Measurements from ENCODE around the gene LRP1. TPM values are rescaled to one million over a fixed set of nuclear protein-coding genes. Genes with fewer than 3 reads are reported as not detected.

Gene LRP1
- polyA plus RNA-seq, 1 donor (not counting 4 experiments of a cell fraction or from before 2014, with no cell fraction given) = 4.9 TPM

GRCh38 chr12:57260366-57260765 lies 132.1 kb downstream of the LRP1 start:
- Histone ChIP-seq H3K9ac (ENCODE audit: control insufficient read depth, extremely low read depth, insufficient read depth, low read length) (no peak overlapping the region), H2AFZ (ENCODE audit: control insufficient read depth, low read length) (no peak overlapping the region), H3K36me3 (ENCODE audit: control insufficient read depth in 2 of 2, extremely low read depth in 1 of 2, insufficient read depth in 2 of 2, low read length in 2 of 2) (peaks cover 25% of the 10 kb centered on the region in 2 experiments), H3K4me3 (ENCODE audit: control insufficient read depth in 2 of 3, extremely low read depth in 1 of 3, insufficient read depth in 2 of 3, low read depth in 1 of 3, low read length in 3 of 3) (no peak overlapping the region), H3K9me1 (ENCODE audit: control insufficient read depth, extremely low read depth, insufficient read depth, low read length) (no peaks in the 10 kb centered on the region), H3K27ac (ENCODE audit: control insufficient read depth, insufficient read depth, low read length) (no peak overlapping the region), H4K20me1 (ENCODE audit: control insufficient read depth, extremely low read depth, insufficient read depth, low read length) (no peaks in the 10 kb centered on the region), H3K4me1 (ENCODE audit: control insufficient read depth, extremely low read depth, insufficient read depth, low read length) (no peaks in the 10 kb centered on the region), H3K4me2 (ENCODE audit: control insufficient read depth, extremely low read depth, insufficient read depth, low read depth, low read length) (no peak overlapping the region), H3K79me2 (ENCODE audit: control insufficient read depth, insufficient read depth, low read length) (no peaks in the 10 kb centered on the region), H3K9me3 (ENCODE audit: control insufficient read depth, low read depth, low read length) (no peaks in the 10 kb centered on the region), H3K27me3 (ENCODE audit: control insufficient read depth, extremely low read depth, insufficient read depth, low read length) (no peaks in the 10 kb centered on the region)
- FAIRE-seq (no peak), DNase-seq (ENCODE audit: low read depth, low spot score) (no peak)
- TF ChIP-seq CTCF (optimal IDR thresholded peaks at IDR 0.05 in 1 of 3, IDR thresholded peaks at IDR 0.05 in 1 of 3, conservative IDR thresholded peaks at IDR 0.05 in 1 of 3; ENCODE audit: extremely low read depth in 1 of 3, insufficient read depth in 2 of 3, low read length in 3 of 3) (no peak), EZH2 (IDR thresholded peaks at IDR 0.05; ENCODE audit: low read length) (no peak)
- dilution Hi-C loops (cut with MboI; ENCODE audit: extremely low pct_ligation_motif_present, low sequenced_read_pairs) = no loop called here

GRCh38 chr12:57261428-57261865 lies 133.2 kb downstream of the LRP1 start:
- no peaks in the 10 kb centered on the region for H4K20me1 ChIP-seq (ENCODE audit: control insufficient read depth, extremely low read depth, insufficient read depth, low read length)
- no peak overlapping the region for H3K9ac ChIP-seq (ENCODE audit: control insufficient read depth, extremely low read depth, insufficient read depth, low read length)
- FAIRE-seq (no peak), DNase-seq (ENCODE audit: low read depth, low spot score) (no peak)
- no peaks in the 10 kb centered on the region for H3K9me3 ChIP-seq (ENCODE audit: control insufficient read depth, low read depth, low read length)
- TF ChIP-seq CTCF (optimal IDR thresholded peaks at IDR 0.05 in 1 of 3, IDR thresholded peaks at IDR 0.05 in 1 of 3, conservative IDR thresholded peaks at IDR 0.05 in 1 of 3; ENCODE audit: extremely low read depth in 1 of 3, insufficient read depth in 2 of 3, low read length in 3 of 3) = no peak
- no peaks in the 10 kb centered on the region for H3K9me1 ChIP-seq (ENCODE audit: control insufficient read depth, extremely low read depth, insufficient read depth, low read length)
- H3K27me3 ChIP-seq (ENCODE audit: control insufficient read depth, extremely low read depth, insufficient read depth, low read length) = no peaks in the 10 kb centered on the region
- H3K27ac ChIP-seq (ENCODE audit: control insufficient read depth, insufficient read depth, low read length) = no peak overlapping the region
- H3K36me3 ChIP-seq (ENCODE audit: control insufficient read depth in 2 of 2, extremely low read depth in 1 of 2, insufficient read depth in 2 of 2, low read length in 2 of 2) = peaks cover 16 to 23% of the 10 kb centered on the region in 2 experiments
- H2AFZ ChIP-seq (ENCODE audit: control insufficient read depth, low read length) = no peak overlapping the region
- H3K4me1 ChIP-seq (ENCODE audit: control insufficient read depth, extremely low read depth, insufficient read depth, low read length) = no peaks in the 10 kb centered on the region
- dilution Hi-C loops (cut with MboI; ENCODE audit: extremely low pct_ligation_motif_present, low sequenced_read_pairs) = no loop called here
- H3K79me2 ChIP-seq (ENCODE audit: control insufficient read depth, insufficient read depth, low read length) = no peaks in the 10 kb centered on the region
- no peak overlapping the region for H3K4me2 ChIP-seq (ENCODE audit: control insufficient read depth, extremely low read depth, insufficient read depth, low read depth, low read length)
- H3K4me3 ChIP-seq (ENCODE audit: control insufficient read depth in 2 of 3, extremely low read depth in 1 of 3, insufficient read depth in 2 of 3, low read depth in 1 of 3, low read length in 3 of 3) = no peak overlapping the region
